Measurements from ENCODE around the gene STARD13. TPM values are rescaled to one million over a fixed set of nuclear protein-coding genes. Genes with fewer than 3 reads are reported as not detected.

STARD13 gene
- total and polyA plus RNA-seq, 4 donors, result 2.7 to 15.3 (median 5.7) TPM

DNA sequence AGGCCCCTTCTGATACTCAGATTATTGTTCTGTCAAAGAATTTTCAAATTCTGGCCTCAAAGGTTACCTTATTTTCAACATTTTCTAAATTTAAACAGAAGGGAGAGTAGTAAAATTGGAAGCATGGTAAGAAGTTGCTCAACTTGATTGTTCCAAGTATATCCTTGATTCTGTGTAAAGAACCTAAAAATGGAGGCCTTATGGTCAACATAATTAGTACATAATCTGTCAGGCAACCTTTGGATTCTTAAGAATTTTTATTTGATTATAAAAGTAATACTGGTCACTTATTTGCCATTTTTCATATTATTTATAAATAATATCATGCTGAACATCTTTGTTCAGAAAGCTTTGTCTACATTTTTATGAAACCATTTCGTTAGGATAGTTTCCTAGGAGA lies 83.9 kb downstream of the STARD13 start:
- no peak for DNase-seq (ENCODE audit: low spot score)
- Histone ChIP-seq H3K9me3 (ENCODE audit: control insufficient read depth in 4 of 4, low read length in 3 of 4) (no peaks in the 10 kb centered on the region), H3K4me3 (ENCODE audit: low read depth in 1 of 3, low read length in 3 of 3) (no peak overlapping the region), H3K27ac (ENCODE audit: low read depth in 1 of 2, low read length in 2 of 2) (no peak overlapping the region), H3K4me1 (ENCODE audit: control insufficient read depth in 4 of 4, insufficient read depth in 4 of 4, low read length in 3 of 4) (peaks cover 0 to 3% (median 1%) of the 10 kb centered on the region in 4 donors), H3K27me3 (ENCODE audit: control insufficient read depth in 4 of 4, insufficient read depth in 4 of 4, low read length in 3 of 4) (no peaks in the 10 kb centered on the region), H3K9ac (ENCODE audit: low read depth in 1 of 2, low read length in 2 of 2) (no peak overlapping the region), H3K36me3 (ENCODE audit: control insufficient read depth in 4 of 4, insufficient read depth in 3 of 4, low read depth in 1 of 4, low read length in 3 of 4) (peaks cover 0 to 1% (median 0%) of the 10 kb centered on the region in 4 donors)
- 89% methylated on average over 1 of the region's 1 CpG for WGBS
- TF ChIP-seq, protein P1, sequence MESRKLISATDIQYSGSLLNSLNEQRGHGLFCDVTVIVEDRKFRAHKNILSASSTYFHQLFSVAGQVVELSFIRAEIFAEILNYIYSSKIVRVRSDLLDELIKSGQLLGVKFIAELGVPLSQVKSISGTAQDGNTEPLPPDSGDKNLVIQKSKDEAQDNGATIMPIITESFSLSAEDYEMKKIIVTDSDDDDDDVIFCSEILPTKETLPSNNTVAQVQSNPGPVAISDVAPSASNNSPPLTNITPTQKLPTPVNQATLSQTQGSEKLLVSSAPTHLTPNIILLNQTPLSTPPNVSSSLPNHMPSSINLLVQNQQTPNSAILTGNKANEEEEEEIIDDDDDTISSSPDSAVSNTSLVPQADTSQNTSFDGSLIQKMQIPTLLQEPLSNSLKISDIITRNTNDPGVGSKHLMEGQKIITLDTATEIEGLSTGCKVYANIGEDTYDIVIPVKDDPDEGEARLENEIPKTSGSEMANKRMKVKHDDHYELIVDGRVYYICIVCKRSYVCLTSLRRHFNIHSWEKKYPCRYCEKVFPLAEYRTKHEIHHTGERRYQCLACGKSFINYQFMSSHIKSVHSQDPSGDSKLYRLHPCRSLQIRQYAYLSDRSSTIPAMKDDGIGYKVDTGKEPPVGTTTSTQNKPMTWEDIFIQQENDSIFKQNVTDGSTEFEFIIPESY (IDR thresholded peaks at IDR 0.05), result no peak
- TF ChIP-seq HNF4G (IDR thresholded peaks at IDR 0.05) (no peak), JUND (IDR thresholded peaks at IDR 0.05) (no peak), GABPA (IDR thresholded peaks at IDR 0.05 in 1 of 2, conservative IDR thresholded peaks at IDR 0.05 in 1 of 2) (no peak), YY1 (IDR thresholded peaks at IDR 0.05) (no peak), FOXA1 (IDR thresholded peaks at IDR 0.05) (no peak), EGR1 (IDR thresholded peaks at IDR 0.05; ENCODE audit: low read depth in 2 of 2) (no peak), SP1 (IDR thresholded peaks at IDR 0.05) (no peak), RXRA (IDR thresholded peaks at IDR 0.05) (no peak), TAF1 (conservative IDR thresholded peaks at IDR 0.05) (no peak), HNF4A (conservative IDR thresholded peaks at IDR 0.05) (no peak), RAD21 (IDR thresholded peaks at IDR 0.05) (no peak), NR2F2 (IDR thresholded peaks at IDR 0.05) (no peak), FOXA2 (IDR thresholded peaks at IDR 0.05) (no peak)
- TF ChIP-seq, protein P2, sequence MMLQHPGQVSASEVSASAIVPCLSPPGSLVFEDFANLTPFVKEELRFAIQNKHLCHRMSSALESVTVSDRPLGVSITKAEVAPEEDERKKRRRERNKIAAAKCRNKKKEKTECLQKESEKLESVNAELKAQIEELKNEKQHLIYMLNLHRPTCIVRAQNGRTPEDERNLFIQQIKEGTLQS (IDR thresholded peaks at IDR 0.05), result no peak
- TF ChIP-seq, protein P3, sequence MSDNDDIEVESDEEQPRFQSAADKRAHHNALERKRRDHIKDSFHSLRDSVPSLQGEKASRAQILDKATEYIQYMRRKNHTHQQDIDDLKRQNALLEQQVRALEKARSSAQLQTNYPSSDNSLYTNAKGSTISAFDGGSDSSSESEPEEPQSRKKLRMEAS (IDR thresholded peaks at IDR 0.05), result no peak
- TF ChIP-seq, protein P4, sequence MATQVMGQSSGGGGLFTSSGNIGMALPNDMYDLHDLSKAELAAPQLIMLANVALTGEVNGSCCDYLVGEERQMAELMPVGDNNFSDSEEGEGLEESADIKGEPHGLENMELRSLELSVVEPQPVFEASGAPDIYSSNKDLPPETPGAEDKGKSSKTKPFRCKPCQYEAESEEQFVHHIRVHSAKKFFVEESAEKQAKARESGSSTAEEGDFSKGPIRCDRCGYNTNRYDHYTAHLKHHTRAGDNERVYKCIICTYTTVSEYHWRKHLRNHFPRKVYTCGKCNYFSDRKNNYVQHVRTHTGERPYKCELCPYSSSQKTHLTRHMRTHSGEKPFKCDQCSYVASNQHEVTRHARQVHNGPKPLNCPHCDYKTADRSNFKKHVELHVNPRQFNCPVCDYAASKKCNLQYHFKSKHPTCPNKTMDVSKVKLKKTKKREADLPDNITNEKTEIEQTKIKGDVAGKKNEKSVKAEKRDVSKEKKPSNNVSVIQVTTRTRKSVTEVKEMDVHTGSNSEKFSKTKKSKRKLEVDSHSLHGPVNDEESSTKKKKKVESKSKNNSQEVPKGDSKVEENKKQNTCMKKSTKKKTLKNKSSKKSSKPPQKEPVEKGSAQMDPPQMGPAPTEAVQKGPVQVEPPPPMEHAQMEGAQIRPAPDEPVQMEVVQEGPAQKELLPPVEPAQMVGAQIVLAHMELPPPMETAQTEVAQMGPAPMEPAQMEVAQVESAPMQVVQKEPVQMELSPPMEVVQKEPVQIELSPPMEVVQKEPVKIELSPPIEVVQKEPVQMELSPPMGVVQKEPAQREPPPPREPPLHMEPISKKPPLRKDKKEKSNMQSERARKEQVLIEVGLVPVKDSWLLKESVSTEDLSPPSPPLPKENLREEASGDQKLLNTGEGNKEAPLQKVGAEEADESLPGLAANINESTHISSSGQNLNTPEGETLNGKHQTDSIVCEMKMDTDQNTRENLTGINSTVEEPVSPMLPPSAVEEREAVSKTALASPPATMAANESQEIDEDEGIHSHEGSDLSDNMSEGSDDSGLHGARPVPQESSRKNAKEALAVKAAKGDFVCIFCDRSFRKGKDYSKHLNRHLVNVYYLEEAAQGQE (IDR thresholded peaks at IDR 0.05), result no peak
- TF ChIP-seq, protein P5, sequence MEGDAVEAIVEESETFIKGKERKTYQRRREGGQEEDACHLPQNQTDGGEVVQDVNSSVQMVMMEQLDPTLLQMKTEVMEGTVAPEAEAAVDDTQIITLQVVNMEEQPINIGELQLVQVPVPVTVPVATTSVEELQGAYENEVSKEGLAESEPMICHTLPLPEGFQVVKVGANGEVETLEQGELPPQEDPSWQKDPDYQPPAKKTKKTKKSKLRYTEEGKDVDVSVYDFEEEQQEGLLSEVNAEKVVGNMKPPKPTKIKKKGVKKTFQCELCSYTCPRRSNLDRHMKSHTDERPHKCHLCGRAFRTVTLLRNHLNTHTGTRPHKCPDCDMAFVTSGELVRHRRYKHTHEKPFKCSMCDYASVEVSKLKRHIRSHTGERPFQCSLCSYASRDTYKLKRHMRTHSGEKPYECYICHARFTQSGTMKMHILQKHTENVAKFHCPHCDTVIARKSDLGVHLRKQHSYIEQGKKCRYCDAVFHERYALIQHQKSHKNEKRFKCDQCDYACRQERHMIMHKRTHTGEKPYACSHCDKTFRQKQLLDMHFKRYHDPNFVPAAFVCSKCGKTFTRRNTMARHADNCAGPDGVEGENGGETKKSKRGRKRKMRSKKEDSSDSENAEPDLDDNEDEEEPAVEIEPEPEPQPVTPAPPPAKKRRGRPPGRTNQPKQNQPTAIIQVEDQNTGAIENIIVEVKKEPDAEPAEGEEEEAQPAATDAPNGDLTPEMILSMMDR (IDR thresholded peaks at IDR 0.05; ENCODE audit: low read depth, low read length, missing input control), result no peak

Measured in liver (tissue), 9 donors.